ENCODE measurements around the gene DNAJA1. TPM values are rescaled to one million over a fixed set of nuclear protein-coding genes. Genes with fewer than 3 reads are reported as not detected.

The DNAJA1 gene
- total RNA-seq, 1 donor, result 104 TPM

DNA sequence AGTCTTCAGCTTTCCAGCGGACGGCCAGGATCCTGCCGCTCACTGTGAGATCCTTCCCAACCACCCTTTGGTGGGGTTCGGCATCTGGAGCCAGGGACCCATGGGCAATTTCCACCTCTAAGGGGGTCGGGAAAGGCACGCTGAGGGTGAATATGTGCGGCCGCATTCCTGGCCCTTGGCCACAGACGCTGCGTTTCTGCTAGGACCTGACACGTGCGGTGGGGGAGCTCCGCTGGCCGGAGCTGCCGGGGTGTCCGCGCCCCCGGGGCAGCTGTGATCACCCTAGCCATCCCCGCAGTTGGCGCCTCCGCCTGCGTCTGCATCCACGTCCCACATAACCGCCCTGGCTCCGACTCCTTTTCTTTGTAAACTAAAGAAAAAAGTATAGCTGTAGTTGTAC lies 5.3 kb upstream of the DNAJA1 start:
- H3K4me3 ChIP-seq (ENCODE audit: low read depth, low read length), result no peak overlapping the region
- TF ChIP-seq, protein P1, sequence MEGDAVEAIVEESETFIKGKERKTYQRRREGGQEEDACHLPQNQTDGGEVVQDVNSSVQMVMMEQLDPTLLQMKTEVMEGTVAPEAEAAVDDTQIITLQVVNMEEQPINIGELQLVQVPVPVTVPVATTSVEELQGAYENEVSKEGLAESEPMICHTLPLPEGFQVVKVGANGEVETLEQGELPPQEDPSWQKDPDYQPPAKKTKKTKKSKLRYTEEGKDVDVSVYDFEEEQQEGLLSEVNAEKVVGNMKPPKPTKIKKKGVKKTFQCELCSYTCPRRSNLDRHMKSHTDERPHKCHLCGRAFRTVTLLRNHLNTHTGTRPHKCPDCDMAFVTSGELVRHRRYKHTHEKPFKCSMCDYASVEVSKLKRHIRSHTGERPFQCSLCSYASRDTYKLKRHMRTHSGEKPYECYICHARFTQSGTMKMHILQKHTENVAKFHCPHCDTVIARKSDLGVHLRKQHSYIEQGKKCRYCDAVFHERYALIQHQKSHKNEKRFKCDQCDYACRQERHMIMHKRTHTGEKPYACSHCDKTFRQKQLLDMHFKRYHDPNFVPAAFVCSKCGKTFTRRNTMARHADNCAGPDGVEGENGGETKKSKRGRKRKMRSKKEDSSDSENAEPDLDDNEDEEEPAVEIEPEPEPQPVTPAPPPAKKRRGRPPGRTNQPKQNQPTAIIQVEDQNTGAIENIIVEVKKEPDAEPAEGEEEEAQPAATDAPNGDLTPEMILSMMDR (IDR thresholded peaks at IDR 0.05; ENCODE audit: insufficient read depth, low read length), result no peak
- no peak for DNase-seq (ENCODE audit: low read depth)

DNA sequence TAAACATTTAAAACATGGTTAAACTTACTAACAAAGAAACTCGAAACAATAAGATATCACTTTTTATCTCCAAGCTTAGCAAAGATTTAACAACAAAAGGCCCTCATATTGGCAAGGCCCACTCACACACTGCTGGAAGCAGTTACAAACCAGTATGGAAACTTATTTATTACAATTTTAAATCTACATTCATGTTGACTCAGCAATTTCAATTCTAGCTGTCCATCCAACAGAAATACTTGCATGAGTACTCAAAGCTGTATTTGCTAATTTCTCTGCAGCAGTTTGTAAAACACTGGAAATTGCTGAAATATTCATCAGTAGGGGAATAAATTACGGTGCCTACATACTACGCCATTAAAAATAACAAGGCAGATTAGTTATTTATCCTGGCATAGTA lies 2.8 kb upstream of the DNAJA1 start:
- H3K4me3 ChIP-seq (ENCODE audit: low read depth, low read length), result no peak overlapping the region
- TF ChIP-seq, protein P1 (IDR thresholded peaks at IDR 0.05; ENCODE audit: insufficient read depth, low read length), result no peak
- no peak for DNase-seq (ENCODE audit: low read depth)

DNA sequence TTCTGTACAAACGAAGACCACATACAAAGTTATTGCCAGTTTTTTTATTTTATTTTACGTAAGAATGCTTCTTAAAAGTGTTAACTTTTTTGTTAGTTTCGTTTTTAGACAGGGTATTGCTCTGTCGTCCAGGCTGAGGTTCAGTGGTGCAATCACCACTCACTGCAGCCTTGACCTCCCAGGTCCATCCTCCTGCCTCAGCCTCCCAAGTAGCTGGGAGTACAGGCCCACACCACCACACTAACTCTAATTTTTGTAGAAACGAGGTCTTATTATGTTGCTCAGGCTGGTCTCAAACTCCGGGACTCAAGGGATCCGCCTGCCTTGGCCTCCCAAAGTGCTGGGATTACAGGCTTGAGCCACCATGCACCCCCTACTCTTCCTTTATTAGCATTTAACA lies 2.3 kb upstream of the DNAJA1 start:
- DNase-seq (ENCODE audit: low read depth), result no peak
- no peak overlapping the region for H3K4me3 ChIP-seq (ENCODE audit: low read depth, low read length)
- TF ChIP-seq, protein P1 (IDR thresholded peaks at IDR 0.05; ENCODE audit: insufficient read depth, low read length), result no peak

DNA sequence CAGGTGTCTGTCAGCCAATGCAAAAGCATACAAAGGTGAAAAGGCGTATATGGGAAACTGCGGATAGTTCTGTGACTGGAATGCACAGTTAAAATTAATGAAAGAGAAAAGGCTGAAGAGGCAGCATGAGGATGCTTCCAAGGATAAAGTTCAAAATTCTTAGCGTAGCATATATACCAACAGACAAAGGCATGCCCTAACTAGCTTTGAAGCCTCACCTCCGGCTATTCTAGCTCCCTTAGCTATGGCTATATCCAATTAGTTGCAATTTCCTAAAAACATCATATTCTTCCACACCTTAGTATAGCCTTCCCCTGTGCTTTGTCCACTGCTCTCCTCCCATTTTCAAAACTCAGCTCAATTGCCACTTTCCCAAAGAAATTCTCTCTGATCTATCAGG lies 1.4 kb upstream of the DNAJA1 start:
- no peak for DNase-seq (ENCODE audit: low read depth)
- H3K4me3 ChIP-seq (ENCODE audit: low read depth, low read length), result peak overlapping the region; percentile 85
- TF ChIP-seq, protein P1 (IDR thresholded peaks at IDR 0.05; ENCODE audit: insufficient read depth, low read length), result no peak

DNA sequence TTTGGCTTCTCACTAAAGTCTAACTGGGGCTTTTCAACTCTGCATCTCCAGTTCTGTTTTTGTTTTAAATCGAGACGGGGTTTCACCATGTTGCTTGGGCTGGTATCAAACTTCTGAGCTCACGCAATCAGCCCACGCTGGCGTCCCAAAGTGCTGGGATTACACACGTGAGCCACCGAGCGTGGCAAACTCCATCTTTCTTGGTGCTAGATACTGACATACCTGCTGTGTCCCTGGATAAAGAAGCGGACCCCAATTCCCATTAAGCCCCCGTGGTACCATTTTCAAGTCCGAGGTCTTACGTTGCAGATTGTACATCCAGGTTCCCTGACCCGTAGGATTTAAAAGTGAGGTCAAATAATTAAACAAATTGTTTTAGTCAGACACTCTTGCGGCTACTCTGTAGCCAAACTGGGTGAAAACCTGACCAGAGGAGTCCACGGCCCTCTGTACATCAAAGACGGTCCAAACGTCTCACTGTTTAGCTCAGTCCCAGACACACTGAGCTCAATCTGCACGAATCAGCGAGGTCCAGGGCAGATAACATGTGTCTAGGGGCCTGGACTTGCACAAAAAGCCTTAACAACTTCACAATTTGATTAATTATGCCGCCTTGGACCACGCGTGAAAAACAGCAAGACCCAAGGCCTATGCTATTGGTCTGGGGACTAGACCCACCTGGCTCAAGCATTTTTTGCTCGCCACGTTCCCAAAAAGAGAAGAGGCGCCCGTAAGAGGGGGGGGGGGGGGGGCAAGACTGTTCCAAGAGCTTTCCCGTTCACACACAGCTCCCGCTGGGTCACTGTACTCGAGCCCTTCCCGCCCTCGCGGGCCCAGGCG lies 727 bp upstream of the DNAJA1 start:
- peak overlapping the region; percentile 85 for H3K4me3 ChIP-seq (ENCODE audit: low read depth, low read length)
- TF ChIP-seq, protein P1 (IDR thresholded peaks at IDR 0.05; ENCODE audit: insufficient read depth, low read length), result no peak
- DNase-seq (ENCODE audit: low read depth), result peak; percentile 45

DNA sequence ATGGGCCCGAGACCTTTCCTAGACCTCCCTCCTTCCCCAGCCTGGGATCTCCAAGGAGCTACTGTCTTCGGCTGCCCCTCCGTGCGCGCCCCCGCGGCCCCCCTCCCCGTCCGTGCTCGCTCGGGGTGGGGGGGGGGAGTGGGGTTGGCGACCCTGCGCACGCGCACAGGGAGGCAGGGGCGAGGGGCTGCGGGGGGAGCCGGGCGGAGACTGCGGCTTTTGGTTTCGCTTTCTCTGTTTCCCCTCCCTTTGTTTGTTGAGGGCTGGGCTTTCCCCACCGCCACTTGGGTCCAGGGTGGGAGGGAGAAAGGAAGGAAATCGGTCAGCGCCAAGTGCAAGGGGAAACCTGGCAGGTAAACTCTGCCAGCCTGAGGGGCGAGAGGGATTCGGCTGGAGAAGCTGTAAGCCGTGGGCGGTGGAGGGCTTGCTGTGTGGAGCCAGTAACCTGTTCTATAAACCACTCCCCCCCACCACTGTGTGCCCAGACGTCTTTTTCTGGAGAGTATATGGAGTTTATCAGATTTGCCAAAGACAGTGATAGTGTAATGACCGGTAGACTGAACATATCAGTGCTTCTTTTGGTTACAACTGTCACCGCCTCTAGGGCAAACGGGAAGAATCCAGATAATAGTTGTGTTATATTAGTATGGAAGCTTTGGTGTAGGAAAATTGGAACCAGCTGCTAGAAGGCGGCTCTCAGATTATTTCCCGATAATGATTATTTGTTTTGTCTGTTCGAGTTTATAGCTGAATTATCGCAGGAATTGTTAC lies 684 bp downstream of the DNAJA1 start:
- peak; percentile 41 for DNase-seq (ENCODE audit: low read depth)
- H3K4me3 ChIP-seq (ENCODE audit: low read depth, low read length), result peak overlapping the region; percentile 96
- TF ChIP-seq, protein P1 (IDR thresholded peaks at IDR 0.05; ENCODE audit: insufficient read depth, low read length), result no peak
